ENCODE measurements around the gene COL4A3.
"Not testable (repeated sequence)": the region's sequence is repeated elsewhere in the genome, so short reads cannot be mapped to it uniquely, and the experiment has no call there.

The COL4A3 gene

GRCh38 chr2:227148106-227148505 lies 16.3 kb upstream of the COL4A3 start:
- Mint-ChIP-seq H3K36me3 (ENCODE audit: low read depth) (no peaks in the 10 kb centered on the region), H3K9me3 (peaks cover 9% of the 10 kb centered on the region), H3K27me3 (peaks cover 10% of the 10 kb centered on the region), H3K4me1 (no peaks in the 10 kb centered on the region), H3K27ac (no peak overlapping the region), H3K4me3 (no peak overlapping the region)
- ATAC-seq (no peak), DNase-seq (no peak)

GRCh38 chr2:227150222-227150936 lies 14.0 kb upstream of the COL4A3 start:
- Mint-ChIP-seq H3K36me3 (ENCODE audit: low read depth) (no peaks in the 10 kb centered on the region), H3K4me3 (no peak overlapping the region), H3K27me3 (peaks cover 24% of the 10 kb centered on the region)

GRCh38 chr2:227152093-227152766 lies 12.2 kb upstream of the COL4A3 start:
- Mint-ChIP-seq H3K4me1 (no peaks in the 10 kb centered on the region), H3K9me3 (peaks cover 9% of the 10 kb centered on the region), H3K4me3 (no peak overlapping the region), H3K36me3 (ENCODE audit: low read depth) (no peaks in the 10 kb centered on the region), H3K27me3 (peaks cover 20% of the 10 kb centered on the region), H3K27ac (no peak overlapping the region)
- no peak for ATAC-seq
- DNase-seq = no peak

More at GRCh38 chr2:227150222-227150936, 14.0 kb upstream of the COL4A3 start:
- Mint-ChIP-seq H3K9me3 (peaks cover 9% of the 10 kb centered on the region), H3K4me1 (no peaks in the 10 kb centered on the region), H3K27ac (no peak overlapping the region)
- no peak for ATAC-seq
- no peak for DNase-seq

- Mint-ChIP-seq H3K36me3 (ENCODE audit: low read depth) (no peaks in the 10 kb centered on the region), H3K27me3 (peaks cover 20% of the 10 kb centered on the region), H3K4me3 (no peak overlapping the region), H3K27ac (no peak overlapping the region), H3K9me3 (peaks cover 5% of the 10 kb centered on the region), H3K4me1 (no peaks in the 10 kb centered on the region)
- no peak for DNase-seq
- ATAC-seq = no peak
Measured at GRCh38 chr2:227153307-227153706, 11.1 kb upstream of the COL4A3 start.

GRCh38 chr2:227153758-227154486 lies 10.5 kb upstream of the COL4A3 start:
- no peak overlapping the region for H3K27ac Mint-ChIP-seq
- H3K4me3 Mint-ChIP-seq = no peak overlapping the region
- ATAC-seq (no peak), DNase-seq (no peak)
- no peaks in the 10 kb centered on the region for H3K4me1 Mint-ChIP-seq
- H3K27me3 Mint-ChIP-seq = peaks cover 20% of the 10 kb centered on the region
- H3K9me3 Mint-ChIP-seq = peaks cover 5% of the 10 kb centered on the region
- H3K36me3 Mint-ChIP-seq (ENCODE audit: low read depth) = no peaks in the 10 kb centered on the region

GRCh38 chr2:227154986-227155774 lies 9.2 kb upstream of the COL4A3 start:
- ATAC-seq (no peak), DNase-seq (no peak)
- no peak overlapping the region for H3K27ac Mint-ChIP-seq
- no peak overlapping the region for H3K4me3 Mint-ChIP-seq
- H3K4me1 Mint-ChIP-seq = no peaks in the 10 kb centered on the region
- H3K36me3 Mint-ChIP-seq (ENCODE audit: low read depth) = no peaks in the 10 kb centered on the region
- peaks cover 5% of the 10 kb centered on the region for H3K9me3 Mint-ChIP-seq
- peaks cover 23% of the 10 kb centered on the region for H3K27me3 Mint-ChIP-seq

- peaks cover 4% of the 10 kb centered on the region for H3K9me3 Mint-ChIP-seq
- DNase-seq (no peak), ATAC-seq (no peak)
- peaks cover 7% of the 10 kb centered on the region for H3K4me1 Mint-ChIP-seq
- H3K27me3 Mint-ChIP-seq = peaks cover 43% of the 10 kb centered on the region
- H3K27ac Mint-ChIP-seq = no peak overlapping the region
- H3K36me3 Mint-ChIP-seq (ENCODE audit: low read depth) = no peaks in the 10 kb centered on the region
- H3K4me3 Mint-ChIP-seq = no peak overlapping the region
Measured at GRCh38 chr2:227160164-227160563, 4.3 kb upstream of the COL4A3 start.

- Mint-ChIP-seq H3K4me3 (no peak overlapping the region), H3K9me3 (peaks cover 4% of the 10 kb centered on the region), H3K36me3 (ENCODE audit: low read depth) (no peaks in the 10 kb centered on the region), H3K27ac (no peak overlapping the region), H3K27me3 (peaks cover 56% of the 10 kb centered on the region), H3K4me1 (peaks cover 10% of the 10 kb centered on the region)
- ATAC-seq = no peak
- DNase-seq = no peak
Measured at GRCh38 chr2:227161947-227162346, 2.5 kb upstream of the COL4A3 start.

GRCh38 chr2:227163485-227163997 lies 883 bp upstream of the COL4A3 start:
- DNase-seq = no peak
- Mint-ChIP-seq H3K4me3 (peak overlapping the region; percentile 17), H3K36me3 (ENCODE audit: low read depth) (no peaks in the 10 kb centered on the region), H3K9me3 (peaks cover 4% of the 10 kb centered on the region), H3K27ac (no peak overlapping the region), H3K4me1 (peaks cover 10% of the 10 kb centered on the region), H3K27me3 (peaks cover 58% of the 10 kb centered on the region)
- ATAC-seq = no peak

- peak; percentile 18 for DNase-seq
- Mint-ChIP-seq H3K4me1 (peaks cover 10% of the 10 kb centered on the region), H3K27me3 (peaks cover 57% of the 10 kb centered on the region), H3K9me3 (peaks cover 2% of the 10 kb centered on the region), H3K4me3 (peak overlapping the region; percentile 45), H3K36me3 (ENCODE audit: low read depth) (no peaks in the 10 kb centered on the region), H3K27ac (no peak overlapping the region)
- ATAC-seq = peak; percentile 71
Measured at GRCh38 chr2:227164763-227165291, 403 bp downstream of the COL4A3 start.

GRCh38 chr2:227171779-227172178 lies 7.4 kb downstream of the COL4A3 start:
- H3K9me3 Mint-ChIP-seq; H3K27me3 Mint-ChIP-seq; ATAC-seq; H3K4me3 Mint-ChIP-seq; H3K36me3 Mint-ChIP-seq (ENCODE audit: low read depth); DNase-seq; H3K4me1 Mint-ChIP-seq; H3K27ac Mint-ChIP-seq: not testable (repeated sequence)

- Mint-ChIP-seq H3K4me1 (no peaks in the 10 kb centered on the region), H3K36me3 (ENCODE audit: low read depth) (no peaks in the 10 kb centered on the region), H3K27ac (no peak overlapping the region), H3K9me3 (no peaks in the 10 kb centered on the region), H3K27me3 (no peaks in the 10 kb centered on the region), H3K4me3 (no peak overlapping the region)
- ATAC-seq = no peak
- DNase-seq = no peak
Measured at GRCh38 chr2:227177592-227178336, 13.3 kb downstream of the COL4A3 start.

GRCh38 chr2:227179988-227180685 lies 15.7 kb downstream of the COL4A3 start:
- Mint-ChIP-seq H3K27ac (no peak overlapping the region), H3K4me1 (no peaks in the 10 kb centered on the region), H3K36me3 (ENCODE audit: low read depth) (no peaks in the 10 kb centered on the region), H3K4me3 (no peak overlapping the region), H3K27me3 (no peaks in the 10 kb centered on the region), H3K9me3 (no peaks in the 10 kb centered on the region)
- ATAC-seq = no peak
- DNase-seq = no peak

Data from activated naive CD8-positive, alpha-beta T cell treated with anti-CD3 and anti-CD28 coated beads, Interleukin-2, amount 50 U/mL, for 24 hours (primary cell).